Measurements from ENCODE around the gene SLC25A23.
A peak's percentile ranks its signal among the peaks of the same experiment; 100 is the strongest.
"Not testable (repeated sequence)": the region's sequence is repeated elsewhere in the genome, so short reads cannot be mapped to it uniquely, and the experiment has no call there.

The SLC25A23 gene

GRCh38 chr19:6459262-6460098 lies at the start of gene SLC25A23:
Gene SLC25A23 (minus strand): TSS chr19:6459792. CDS start chr19:6459628, 164 bp downstream.
- DNase-seq: peak; percentile 63 to 75

- not testable (repeated sequence) for DNase-seq
Observed at GRCh38 chr19:6508028-6508771, 48.6 kb upstream of the SLC25A23 start.

- DNase-seq: no peak
Observed at GRCh38 chr19:6503407-6504201, 44.0 kb upstream of the SLC25A23 start.

GRCh38 chr19:6501740-6502648 lies 42.4 kb upstream of the SLC25A23 start, which contains the start of gene TUBB4A:
Gene TUBB4A (minus strand): TSS chr19:6502309. CDS start chr19:6502212, 97 bp downstream.
- DNase-seq: peak; percentile 50 to 60

- no peak for DNase-seq
Observed at GRCh38 chr19:6500837-6501739, 41.5 kb upstream of the SLC25A23 start.

GRCh38 chr19:6499052-6499790 lies 39.6 kb upstream of the SLC25A23 start:
- DNase-seq: no peak

- no peak for DNase-seq
Observed at GRCh38 chr19:6498294-6499036, 38.9 kb upstream of the SLC25A23 start.

- no peak for DNase-seq
Observed at GRCh38 chr19:6495947-6496346, 36.4 kb upstream of the SLC25A23 start.

- no peak for DNase-seq
Observed at GRCh38 chr19:6494438-6495036, 34.9 kb upstream of the SLC25A23 start.

GRCh38 chr19:6491802-6492592 lies 32.4 kb upstream of the SLC25A23 start:
- DNase-seq: no peak

GRCh38 chr19:6490134-6490533 lies 30.5 kb upstream of the SLC25A23 start:
- DNase-seq: no peak

- no peak for DNase-seq
Observed at GRCh38 chr19:6489278-6490061, 29.9 kb upstream of the SLC25A23 start.

- DNase-seq: no peak
Observed at GRCh38 chr19:6484831-6485230, 25.2 kb upstream of the SLC25A23 start.

- DNase-seq: no peak
Observed at GRCh38 chr19:6484230-6484629, 24.6 kb upstream of the SLC25A23 start.

GRCh38 chr19:6483235-6483634 lies 23.6 kb upstream of the SLC25A23 start:
- DNase-seq: no peak

- DNase-seq: no peak
Observed at GRCh38 chr19:6482343-6482686, 22.7 kb upstream of the SLC25A23 start.
